H9 (cell line): ENCODE data around the gene COG8. TPM values are rescaled to one million over a fixed set of nuclear protein-coding genes. Genes with fewer than 3 reads are reported as not detected.

Source experiments
- DNase-seq: peaks from one replicate; pipeline ENCODE4 v3.0.0-alpha.2; 2017
- H2AFZ ChIP-seq: one replicate; pipeline ENCODE4 v1.6.1; 2013; ENCODE audit warnings: mild to moderate bottlenecking, low read length, control low read depth, moderate library complexity
- H2AK5ac ChIP-seq: 2 replicates; pipeline ENCODE4 v1.6.1; 2013; ENCODE audit warnings: low read length, control low read depth, mixed read lengths; ENCODE audit not compliant: insufficient read length
- H2BK120ac ChIP-seq: one replicate; pipeline ENCODE4 v1.6.1; 2013; ENCODE audit warnings: low read depth, mild to moderate bottlenecking, low read length, control low read depth, inconsistent platforms; ENCODE audit not compliant: poor library complexity, severe bottlenecking
- H2BK12ac ChIP-seq: 2 replicates; pipeline ENCODE4 v1.6.1; 2013; ENCODE audit warnings: low read length, control low read depth, mixed read lengths, low read depth; ENCODE audit not compliant: insufficient read length
- H2BK15ac ChIP-seq: 2 replicates; pipeline ENCODE4 v1.6.1; 2013; ENCODE audit warnings: low read depth, low read length, control low read depth
- H2BK20ac ChIP-seq: one replicate; pipeline ENCODE4 v1.6.1; 2013; ENCODE audit warnings: low read depth, mild to moderate bottlenecking, low read length, control low read depth, inconsistent platforms; ENCODE audit not compliant: poor library complexity, severe bottlenecking
- H2BK5ac ChIP-seq: 2 replicates; pipeline ENCODE4 v1.6.1; 2013; ENCODE audit warnings: low read length, control low read depth, mixed read lengths; ENCODE audit not compliant: insufficient read length
- H3K14ac ChIP-seq: 2 replicates; pipeline ENCODE4 v1.6.1; 2013; ENCODE audit warnings: low read length, control low read depth; ENCODE audit not compliant: insufficient read depth
- H3K18ac ChIP-seq: 2 replicates; pipeline ENCODE4 v1.6.1; 2013; ENCODE audit warnings: low read depth, mild to moderate bottlenecking, mixed read lengths, low read length, control low read depth; ENCODE audit not compliant: insufficient read length
- H3K23ac ChIP-seq: 2 replicates; pipeline ENCODE4 v1.6.1; 2013; ENCODE audit warnings: low read length, control low read depth, mixed read lengths, low read depth; ENCODE audit not compliant: insufficient read length
- H3K23me2 ChIP-seq: 2 replicates; pipeline ENCODE4 v1.6.1; 2013; ENCODE audit warnings: low read depth, mild to moderate bottlenecking, mixed read lengths, low read length, control low read depth; ENCODE audit not compliant: insufficient read length, poor library complexity, severe bottlenecking
- H3K27ac ChIP-seq: 2 replicates; pipeline ENCODE4 v1.5.1; 2013; ENCODE audit warnings: low read length, control low read depth, mixed read lengths, low read depth; ENCODE audit not compliant: insufficient read length
- H3K27me3 ChIP-seq: 2 replicates; pipeline ENCODE4 v1.6.1; 2013; ENCODE audit warnings: low read length, control low read depth, inconsistent platforms; ENCODE audit not compliant: insufficient read depth
- H3K4ac ChIP-seq: 2 replicates; pipeline ENCODE4 v1.6.1; 2013; ENCODE audit warnings: low read depth, mild to moderate bottlenecking, control low read depth, inconsistent platforms, low read length, moderate library complexity
- H3K4me1 ChIP-seq: 2 replicates; pipeline ENCODE4 v1.6.1; 2013; ENCODE audit warnings: low read length, control low read depth, inconsistent platforms; ENCODE audit not compliant: insufficient read depth
- H3K4me2 ChIP-seq: 2 replicates; pipeline ENCODE4 v1.6.1; 2013; ENCODE audit warnings: low read length, control low read depth, mixed read lengths; ENCODE audit not compliant: insufficient read length, insufficient read depth
- H3K56ac ChIP-seq: 2 replicates; pipeline ENCODE4 v1.6.1; 2013; ENCODE audit warnings: low read depth, mild to moderate bottlenecking, mixed read lengths, low read length, control low read depth; ENCODE audit not compliant: insufficient read length
- H3K79me1 ChIP-seq: 2 replicates; pipeline ENCODE4 v1.6.1; 2013; ENCODE audit warnings: low read depth, mild to moderate bottlenecking, moderate library complexity, low read length, control low read depth, inconsistent platforms; ENCODE audit not compliant: insufficient read depth, poor library complexity, severe bottlenecking
- H3K79me2 ChIP-seq: 2 replicates; pipeline ENCODE4 v1.6.1; 2013; ENCODE audit warnings: low read length, control low read depth, inconsistent platforms; ENCODE audit not compliant: insufficient read depth
- H3K9ac ChIP-seq: 2 replicates; pipeline ENCODE4 v1.6.1; 2013; ENCODE audit warnings: low read length, control low read depth, mixed read lengths; ENCODE audit not compliant: insufficient read length; ENCODE audit errors: extremely low read depth
- H3K9me3 ChIP-seq: one replicate; pipeline ENCODE4 v1.6.1; 2013; ENCODE audit warnings: low read depth, low read length, inconsistent platforms; ENCODE audit not compliant: control insufficient read depth
- H3T11ph ChIP-seq: one replicate; pipeline ENCODE4 v1.6.1; 2013; ENCODE audit warnings: mild to moderate bottlenecking, low read length, control low read depth, inconsistent platforms
- H4K20me1 ChIP-seq: one replicate; pipeline ENCODE4 v1.6.1; 2013; ENCODE audit not compliant: control insufficient read depth, insufficient read length, insufficient read depth
- H4K5ac ChIP-seq: 2 replicates; pipeline ENCODE4 v1.6.1; 2013; ENCODE audit warnings: low read depth, mild to moderate bottlenecking, mixed read lengths, low read length, control low read depth; ENCODE audit not compliant: insufficient read length
- H4K8ac ChIP-seq: replicated peaks from 2 replicates; pipeline ENCODE4 v1.6.1; 2013; ENCODE audit warnings: low read length, control low read depth, mixed read lengths, low read depth; ENCODE audit not compliant: insufficient read length
- H4K91ac ChIP-seq: 2 replicates; pipeline ENCODE4 v1.6.1; 2013; ENCODE audit warnings: low read depth, mild to moderate bottlenecking, moderate library complexity, mixed read lengths, low read length, control low read depth; ENCODE audit not compliant: insufficient read length
- H3K27ac Mint-ChIP-seq, 3 experiments: 2 replicates in 2 of 3; 3 replicates in 1 of 3; pipeline ENCODE4 v1.8.0; 2020 to 2021; ENCODE audit warnings: mixed read lengths in 3 of 3, mild to moderate bottlenecking in 1 of 3, moderate library complexity in 1 of 3
- H3K27me3 Mint-ChIP-seq: 2 replicates; pipeline ENCODE4 v1.8.0; 2021; ENCODE audit warnings: low read depth, mild to moderate bottlenecking, moderate library complexity, mixed read lengths
- H3K36me3 Mint-ChIP-seq, 3 experiments: 2 replicates in 2 of 3; 3 replicates in 1 of 3; pipeline ENCODE4 v1.8.0; 2020 to 2021; ENCODE audit warnings: low read depth in 3 of 3, mixed read lengths in 3 of 3; ENCODE audit not compliant: insufficient read depth in 1 of 3
- H3K4me1 Mint-ChIP-seq, 2 experiments: 2 replicates each; pipeline ENCODE4 v1.8.0; 2020; ENCODE audit warnings: mixed read lengths in 2 of 2
- H3K4me3 Mint-ChIP-seq, 2 experiments: 2 replicates in 1 of 2; 3 replicates in 1 of 2; pipeline ENCODE4 v1.8.0; 2020 to 2021; ENCODE audit warnings: mild to moderate bottlenecking in 2 of 2, mixed read lengths in 2 of 2, moderate library complexity in 1 of 2
- H3K9me3 Mint-ChIP-seq, 2 experiments: 2 replicates in 1 of 2; 3 replicates in 1 of 2; pipeline ENCODE4 v1.8.0; 2020; ENCODE audit warnings: mild to moderate bottlenecking in 2 of 2, mixed read lengths in 2 of 2, moderate library complexity in 1 of 2
- CTCF ChIP-seq: fragments of 200-600 bp; sonication (generic); conservative IDR thresholded peaks from 3 replicates; pipeline ENCODE4 v1.8.0; 2021; ENCODE audit warnings: antibody characterized with exemption, mild to moderate bottlenecking
- WGBS: extraction: QIAGEN DNeasy Blood & Tissue Kit; methylation state at CpG from one replicate; pipeline ENCODE4 v1.1.7; 2013; ENCODE audit warnings: missing lambda C conversion rate, low lambda C conversion rate, mixed read lengths; ENCODE audit not compliant: insufficient read length; ENCODE audit errors: extremely low coverage; 5-methylcytosine and 5-hydroxymethylcytosine counted together
- total RNA-seq: library from RNA; stranded (reverse); gene quantifications from 2 replicates; pipeline ENCODE4 v1.2.1, GENCODE V29; 2021

The COG8 gene
- total RNA-seq, 1 experiment from 2014 or later, result 52.3 TPM

- no peak overlapping the region for H3K4ac ChIP-seq
- H2BK15ac ChIP-seq, result no peak overlapping the region
- no peak overlapping the region for H4K8ac ChIP-seq
- no peak overlapping the region for H2BK20ac ChIP-seq
- no peak overlapping the region; a peak in 1 of 5 replicates for H3K4me3 Mint-ChIP-seq
- no peak overlapping the region for H2AK5ac ChIP-seq
- no peaks in the 10 kb centered on the region for H3K4me1 ChIP-seq
- no peaks in the 10 kb centered on the region for H3K9me3 Mint-ChIP-seq
- no peak overlapping the region for H3K27ac ChIP-seq
- H3K4me1 Mint-ChIP-seq, result peaks cover 4 to 8% of the 10 kb centered on the region in 2 experiments; a peak in 3 of 4 replicates
- no peak overlapping the region for H3K27ac Mint-ChIP-seq
- peaks cover 39 to 64% (median 61%) of the 10 kb centered on the region in 3 experiments for H3K36me3 Mint-ChIP-seq
- H3K9me3 ChIP-seq, result no peaks in the 10 kb centered on the region
- H2AFZ ChIP-seq, result no peak overlapping the region
- H3K23me2 ChIP-seq, result peaks cover 2% of the 10 kb centered on the region
- H3K14ac ChIP-seq, result no peak overlapping the region
- H2BK5ac ChIP-seq, result no peak overlapping the region
- H4K5ac ChIP-seq, result no peak overlapping the region
- no peak overlapping the region for H3K4me2 ChIP-seq
- no peaks in the 10 kb centered on the region for H3K27me3 Mint-ChIP-seq
- H3K27me3 ChIP-seq, result no peaks in the 10 kb centered on the region
- DNase-seq, result no peak
- H3K23ac ChIP-seq, result no peak overlapping the region
- no peak overlapping the region for H2BK120ac ChIP-seq
- no peaks in the 10 kb centered on the region for H4K20me1 ChIP-seq
- no peak overlapping the region for H3K56ac ChIP-seq
- no peak overlapping the region for H3K18ac ChIP-seq
- H2BK12ac ChIP-seq, result no peak overlapping the region
- no peak overlapping the region for H3K9ac ChIP-seq
- peaks cover 5% of the 10 kb centered on the region; the same call in 1 of the 2 replicates for H3K79me2 ChIP-seq
- no CpG with 5 or more reads among the region's 2 CpGs for WGBS
- no peak for TF ChIP-seq CTCF
- peaks cover 8% of the 10 kb centered on the region for H3K79me1 ChIP-seq
- H3T11ph ChIP-seq, result no peak overlapping the region
- no peak overlapping the region for H4K91ac ChIP-seq
Measured at GRCh38 chr16:69382421-69382820, 43.1 kb upstream of the COG8 start.
